ENCODE results near the gene FRYL. TPM values are rescaled to one million over a fixed set of nuclear protein-coding genes. Genes with fewer than 3 reads are reported as not detected.
"Not testable (repeated sequence)": the region's sequence is repeated elsewhere in the genome, so short reads cannot be mapped to it uniquely, and the experiment has no call there.

FRYL gene
- polyA plus RNA-seq, 1 experiment: 28.0 TPM

- CTCF ChIA-PET: no interaction called here
- H3K9me3 ChIP-seq (ENCODE audit: control insufficient read depth, insufficient read depth, low read length): no peaks in the 10 kb centered on the region
- no peak for DNase-seq (ENCODE audit: low read depth, low spot score)
- no peak for TF ChIP-seq CTCF (IDR thresholded peaks at IDR 0.05; ENCODE audit: low read depth, low read length)
- POLR2A ChIA-PET: no interaction called here
- no peaks in the 10 kb centered on the region for H3K27me3 ChIP-seq (ENCODE audit: control insufficient read depth, insufficient read depth, low read length)
- H3K4me3 ChIP-seq (ENCODE audit: low read depth, low read length): no peak overlapping the region
- no peak overlapping the region for H3K27ac ChIP-seq (ENCODE audit: low read depth, low read length)
Measured at GRCh38 chr4:48813964-48814363, 33.9 kb upstream of the FRYL start.

DNA sequence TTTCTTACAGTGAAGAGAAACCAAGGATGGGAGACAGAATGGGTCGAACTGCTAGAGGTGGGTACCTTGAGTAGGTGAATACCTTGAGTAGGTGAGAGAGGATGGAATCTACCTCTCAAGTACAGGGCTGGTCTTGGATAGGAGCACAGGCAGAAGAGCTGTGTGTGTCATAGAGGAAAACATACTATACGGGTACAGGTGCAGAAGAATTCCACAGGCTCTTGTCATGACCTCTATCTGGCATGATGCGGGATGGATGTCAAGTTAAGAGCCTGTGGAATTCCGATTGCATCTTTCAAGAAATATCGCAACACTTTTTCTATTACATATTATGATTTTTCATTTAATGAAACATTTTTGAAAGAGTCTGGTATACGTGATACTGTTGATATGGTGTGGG is 32.8 kb upstream of the FRYL start:
- Histone ChIP-seq H3K9me3 (ENCODE audit: control insufficient read depth, insufficient read depth, low read length) (no peaks in the 10 kb centered on the region), H3K27me3 (ENCODE audit: control insufficient read depth, insufficient read depth, low read length) (no peaks in the 10 kb centered on the region), H3K27ac (ENCODE audit: low read depth, low read length) (no peak overlapping the region), H3K4me3 (ENCODE audit: low read depth, low read length) (no peak overlapping the region)
- no peak for DNase-seq (ENCODE audit: low read depth, low spot score)
- ChIA-PET CTCF (no interaction called here), POLR2A (no interaction called here)
- no peak for TF ChIP-seq CTCF (IDR thresholded peaks at IDR 0.05; ENCODE audit: low read depth, low read length)

DNA sequence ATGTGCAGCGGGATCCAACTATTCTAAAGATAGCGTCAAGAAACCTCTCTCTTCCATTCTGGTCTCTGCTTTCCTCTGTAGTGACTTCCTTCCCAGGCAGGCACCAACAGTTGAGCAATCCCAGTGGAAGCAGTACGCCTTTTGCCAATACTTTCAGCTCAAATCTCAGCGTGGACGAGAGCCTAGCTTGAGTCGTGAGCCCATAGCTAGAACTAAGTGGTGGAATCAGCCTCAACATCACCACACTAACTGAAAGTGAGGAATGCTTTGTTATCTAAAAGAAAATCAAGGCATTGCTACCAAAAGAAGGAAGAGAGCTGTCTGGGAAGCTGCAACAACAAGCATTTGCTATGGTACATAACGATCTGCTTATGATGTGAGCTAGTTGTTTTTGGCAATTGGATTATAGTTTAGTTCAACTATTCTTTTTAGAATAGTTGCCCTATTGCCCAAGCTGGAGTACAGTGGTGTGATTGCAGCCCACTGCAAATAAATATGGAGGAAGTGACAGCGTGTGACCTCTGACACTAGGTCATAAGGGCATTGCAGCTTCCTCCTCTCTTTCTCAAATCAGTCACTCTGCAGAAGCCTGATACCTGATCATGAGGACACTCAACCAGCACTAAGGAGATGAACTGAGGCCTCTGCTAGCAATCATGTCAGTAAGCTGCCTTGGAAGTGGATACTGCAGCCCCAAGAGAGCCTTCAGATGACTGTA is 24.7 kb upstream of the FRYL start:
- no peak for TF ChIP-seq CTCF (IDR thresholded peaks at IDR 0.05; ENCODE audit: low read depth, low read length)
- no peak overlapping the region for H3K4me3 ChIP-seq (ENCODE audit: low read depth, low read length)
- POLR2A ChIA-PET: interaction anchor here (1.3 kb wide), 1 partner anchor 25 kb away, joined by 4 read pairs; the partner anchor contains the start of gene FRYL
- CTCF ChIA-PET: no interaction called here
- no peak for DNase-seq (ENCODE audit: low read depth, low spot score)
- no peaks in the 10 kb centered on the region for H3K27me3 ChIP-seq (ENCODE audit: control insufficient read depth, insufficient read depth, low read length)
- H3K27ac ChIP-seq (ENCODE audit: low read depth, low read length): no peak overlapping the region
- no peaks in the 10 kb centered on the region for H3K9me3 ChIP-seq (ENCODE audit: control insufficient read depth, insufficient read depth, low read length)

DNA sequence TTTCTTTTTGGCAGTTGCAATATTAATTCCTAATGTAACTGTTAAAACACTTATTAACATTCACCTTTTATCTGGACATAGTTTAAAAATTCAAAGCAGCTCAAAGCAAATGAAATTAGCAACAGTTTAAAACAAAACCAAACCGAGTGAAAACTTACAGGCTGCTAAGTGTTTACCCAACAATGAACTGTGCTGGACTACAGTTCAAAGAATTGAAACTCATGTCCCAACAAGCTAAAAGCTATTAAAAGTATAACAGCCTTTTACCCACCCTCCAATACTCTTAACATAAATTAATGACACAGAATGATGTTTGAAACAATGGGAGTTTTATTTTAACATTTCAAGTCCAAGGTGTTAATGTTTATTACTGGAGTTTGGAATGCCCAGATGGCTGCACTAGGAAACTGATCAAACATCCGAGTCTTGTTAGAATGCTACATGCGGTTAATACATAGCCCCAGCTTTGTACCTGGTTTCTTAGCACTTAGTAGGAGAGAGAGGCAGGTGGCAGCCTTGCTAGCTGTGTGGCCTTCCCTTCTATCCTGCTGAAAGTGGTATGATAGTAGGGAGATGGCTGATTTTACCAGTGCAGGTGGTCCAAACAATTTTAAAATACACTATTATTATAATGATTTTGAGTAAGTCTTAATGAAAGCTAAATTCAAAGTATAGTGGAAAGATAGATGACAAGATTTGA is 21.1 kb upstream of the FRYL start:
- ChIA-PET POLR2A (no interaction called here), CTCF (interaction anchor here (0.7 kb wide), 1 partner anchor 9 kb away, joined by 3 read pairs; no protein-coding TSS in a partner anchor)
- no peak overlapping the region for H3K27ac ChIP-seq (ENCODE audit: low read depth, low read length)
- TF ChIP-seq CTCF (IDR thresholded peaks at IDR 0.05; ENCODE audit: low read depth, low read length): no peak
- H3K27me3 ChIP-seq (ENCODE audit: control insufficient read depth, insufficient read depth, low read length): no peaks in the 10 kb centered on the region
- no peaks in the 10 kb centered on the region for H3K9me3 ChIP-seq (ENCODE audit: control insufficient read depth, insufficient read depth, low read length)
- H3K4me3 ChIP-seq (ENCODE audit: low read depth, low read length): no peak overlapping the region
- no peak for DNase-seq (ENCODE audit: low read depth, low spot score)

GRCh38 chr4:48800155-48800554 is 20.1 kb upstream of the FRYL start:
- CTCF ChIA-PET; H3K9me3 ChIP-seq (ENCODE audit: control insufficient read depth, insufficient read depth, low read length); H3K27ac ChIP-seq (ENCODE audit: low read depth, low read length); H3K4me3 ChIP-seq (ENCODE audit: low read depth, low read length); H3K27me3 ChIP-seq (ENCODE audit: control insufficient read depth, insufficient read depth, low read length); DNase-seq (ENCODE audit: low read depth, low spot score); POLR2A ChIA-PET: not testable (repeated sequence)
